Measurements from ENCODE around the gene KCNMA1.

KCNMA1 gene

DNA sequence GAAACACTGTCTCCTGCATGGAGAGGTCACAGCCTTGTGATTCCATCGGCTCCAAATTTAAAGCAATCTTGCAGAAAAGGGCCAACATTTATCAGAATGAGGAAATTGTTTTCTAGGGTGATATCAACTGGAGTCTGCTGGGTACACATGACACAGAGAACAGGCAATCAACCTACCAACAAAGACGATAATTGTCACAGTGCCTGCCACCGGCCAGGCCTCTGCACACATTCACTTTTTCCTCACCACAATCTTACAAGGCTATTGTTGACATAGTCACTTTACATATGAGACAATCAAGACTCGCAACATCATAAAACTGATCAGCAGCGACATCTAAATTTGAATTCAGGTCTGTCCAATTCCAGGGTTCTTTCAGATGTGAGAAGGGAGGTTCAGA lies 189.4 kb downstream of the KCNMA1 start:
- DNase-seq (ENCODE audit: low read depth), result no peak

DNA sequence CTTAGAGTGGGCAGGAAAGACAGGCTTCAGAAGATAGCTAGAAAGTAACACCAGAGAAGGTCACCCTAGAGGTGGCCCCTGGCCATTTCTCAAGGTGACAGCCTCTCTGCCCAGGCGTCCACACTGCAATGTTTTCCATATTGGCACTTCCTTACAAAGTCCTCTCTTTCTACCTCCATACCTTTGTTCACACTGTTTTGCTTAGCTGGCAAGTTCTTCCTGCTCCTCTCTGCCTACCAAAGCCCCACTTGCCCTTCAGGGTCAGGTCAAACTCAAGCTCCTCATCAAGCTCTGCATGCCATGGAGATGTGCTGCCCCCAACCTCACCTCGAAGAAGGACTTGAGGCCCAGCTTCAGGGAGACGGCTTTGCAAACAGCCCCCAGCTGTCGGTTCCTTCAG lies 190.9 kb downstream of the KCNMA1 start:
- no peak for DNase-seq (ENCODE audit: low read depth)

DNA sequence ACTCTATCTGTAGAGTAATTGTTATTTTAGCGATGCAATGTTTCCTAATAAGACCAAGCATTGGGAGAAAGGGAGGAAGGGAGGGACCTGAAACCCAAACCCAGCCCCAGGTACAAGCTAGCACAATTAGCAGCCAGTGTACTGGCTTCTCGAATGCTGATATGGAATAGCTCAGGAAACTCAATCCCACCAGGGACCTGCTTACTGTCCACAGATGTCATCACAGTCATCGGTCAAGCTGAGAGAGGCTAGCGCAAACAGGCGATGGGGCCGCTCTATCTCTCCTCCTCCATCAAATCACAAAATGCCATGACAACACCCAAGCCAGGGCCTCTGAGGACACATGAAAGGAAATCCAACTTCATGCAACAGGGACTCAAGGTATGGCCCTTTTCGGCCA lies 192.1 kb downstream of the KCNMA1 start:
- DNase-seq (ENCODE audit: low read depth), result no peak

DNA sequence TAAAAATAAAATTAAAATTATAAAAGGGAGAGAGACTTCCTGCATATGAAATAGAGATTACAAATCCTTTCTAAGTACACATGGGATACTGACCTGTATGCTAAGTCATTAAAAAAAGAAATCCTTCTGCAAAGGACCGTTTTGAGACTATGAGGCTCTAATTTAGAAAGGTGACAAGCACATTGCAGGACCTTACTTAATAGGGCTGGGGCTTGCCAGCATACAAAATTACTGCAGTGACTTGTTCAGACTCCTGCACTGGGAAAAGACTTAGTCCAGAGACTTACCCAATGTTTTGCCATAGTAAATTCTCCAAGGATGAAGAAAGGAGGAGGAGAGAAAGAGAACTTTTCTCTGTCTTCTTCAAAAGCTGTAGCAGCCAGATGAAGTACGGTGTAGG lies 193.6 kb downstream of the KCNMA1 start:
- DNase-seq (ENCODE audit: low read depth), result no peak

DNA sequence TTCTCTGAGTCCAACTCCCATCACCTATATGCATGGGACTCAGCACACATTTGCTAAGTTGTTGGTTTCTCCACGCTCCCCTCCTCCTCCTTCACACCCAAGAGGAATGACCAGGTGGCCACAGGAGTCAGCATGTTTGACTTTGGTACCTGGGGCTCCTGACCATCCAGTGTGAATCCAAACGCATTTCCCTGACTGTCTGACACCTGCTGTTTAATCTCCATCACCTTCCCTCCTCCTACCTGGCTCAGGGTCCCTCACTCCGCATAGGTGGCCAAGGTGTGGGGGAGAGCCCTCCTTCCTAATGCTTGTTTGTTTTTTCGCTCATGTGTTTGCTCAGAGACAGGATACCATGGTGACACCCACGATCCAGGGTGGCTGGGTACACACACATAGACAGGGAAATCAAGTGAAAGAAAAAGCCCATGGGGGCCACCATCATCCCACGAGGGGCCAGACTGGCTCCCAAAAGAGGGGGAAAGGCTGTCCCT lies 194.9 kb downstream of the KCNMA1 start:
- DNase-seq (ENCODE audit: low read depth), result no peak

DNA sequence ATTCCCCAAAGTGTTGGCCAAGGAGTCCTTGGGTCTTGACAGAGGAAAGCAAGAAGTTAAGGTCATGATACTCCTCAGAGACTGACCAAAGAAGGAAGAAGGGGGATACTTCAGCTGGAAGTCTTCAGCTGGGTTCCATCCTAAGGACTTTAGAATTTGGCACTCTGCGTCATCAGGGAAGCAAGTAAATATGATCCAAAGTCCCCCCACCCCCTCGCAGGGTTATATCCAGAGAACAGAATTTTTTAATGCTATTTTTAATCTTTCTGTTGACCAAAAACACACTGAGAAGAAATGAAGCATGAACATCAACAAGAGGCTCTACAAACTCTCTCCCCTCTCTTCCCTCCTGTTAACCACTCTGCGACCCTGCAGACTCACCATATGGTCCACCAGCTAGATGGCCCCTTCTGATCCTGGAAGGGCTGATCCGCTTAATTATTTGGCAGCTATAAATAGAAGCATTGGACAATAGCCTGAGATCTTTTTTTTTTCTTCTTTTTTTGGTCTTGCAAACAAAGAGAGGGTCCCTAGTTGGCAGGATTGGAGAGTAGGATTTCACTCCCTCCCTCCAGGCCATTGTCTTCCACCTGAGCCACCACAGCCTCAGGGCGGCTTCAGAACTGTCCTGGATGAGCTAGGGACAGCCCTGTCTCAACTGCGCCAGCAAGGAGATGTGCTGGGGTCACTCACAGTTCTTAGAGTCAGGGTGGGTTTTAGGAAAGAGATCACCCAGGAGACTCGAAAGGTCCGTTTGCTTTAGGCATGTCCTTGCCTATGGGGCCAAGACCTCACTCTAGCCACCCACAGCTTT lies 196.0 kb downstream of the KCNMA1 start:
- DNase-seq (ENCODE audit: low read depth), result no peak

DNA sequence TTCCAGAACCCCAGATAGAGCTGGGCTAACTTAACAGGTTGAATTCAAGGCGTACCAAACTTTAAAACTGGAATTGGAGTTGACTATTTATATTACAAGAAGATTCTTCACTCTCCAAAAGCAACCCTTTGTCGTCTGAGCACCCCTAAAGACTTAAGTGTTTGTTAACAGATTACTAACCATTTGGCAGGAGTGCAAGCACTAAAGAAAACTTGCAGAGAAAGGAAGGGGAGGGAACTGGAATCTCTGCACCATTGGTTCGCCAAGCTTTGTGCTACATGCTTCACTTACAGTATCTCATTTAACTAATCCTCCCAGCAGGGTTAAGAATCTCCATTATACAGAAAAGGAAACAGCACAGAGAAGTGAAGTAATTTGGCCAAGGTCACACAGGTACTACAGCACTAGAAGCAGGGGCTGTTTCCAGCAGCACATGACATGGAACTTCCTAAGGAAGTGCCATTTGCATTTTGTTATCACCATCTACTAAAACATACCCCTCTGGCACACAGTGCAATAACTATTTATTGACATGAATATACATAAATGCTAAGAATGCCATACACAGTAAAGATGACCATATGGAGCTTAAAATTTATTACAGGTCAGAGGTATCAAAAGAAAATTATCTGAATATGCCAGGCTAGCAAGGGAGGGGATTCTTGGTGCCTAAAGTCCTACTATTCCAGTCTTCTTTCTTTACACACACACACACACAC lies 201.2 kb downstream of the KCNMA1 start:
- no peak for DNase-seq (ENCODE audit: low read depth)

DNA sequence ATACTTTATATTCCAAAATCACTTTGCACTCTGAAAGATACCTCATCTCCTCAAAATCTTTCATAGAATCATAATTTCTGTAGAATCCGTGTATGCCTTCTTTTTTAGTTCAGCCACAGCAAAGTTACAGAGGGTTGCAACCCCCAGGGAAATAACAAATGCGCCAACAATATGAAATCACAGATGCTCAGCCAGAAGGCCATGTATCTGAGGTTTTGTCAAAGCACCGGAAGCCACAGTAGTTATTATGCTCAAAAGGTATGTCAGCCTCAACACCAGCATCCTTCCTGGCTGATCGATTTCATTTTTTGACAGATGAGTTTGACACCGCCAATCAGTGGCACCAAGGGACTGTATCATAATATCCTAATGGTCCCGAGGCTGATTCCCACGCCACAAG lies 204.1 kb downstream of the KCNMA1 start:
- no peak for DNase-seq (ENCODE audit: low read depth)

DNA sequence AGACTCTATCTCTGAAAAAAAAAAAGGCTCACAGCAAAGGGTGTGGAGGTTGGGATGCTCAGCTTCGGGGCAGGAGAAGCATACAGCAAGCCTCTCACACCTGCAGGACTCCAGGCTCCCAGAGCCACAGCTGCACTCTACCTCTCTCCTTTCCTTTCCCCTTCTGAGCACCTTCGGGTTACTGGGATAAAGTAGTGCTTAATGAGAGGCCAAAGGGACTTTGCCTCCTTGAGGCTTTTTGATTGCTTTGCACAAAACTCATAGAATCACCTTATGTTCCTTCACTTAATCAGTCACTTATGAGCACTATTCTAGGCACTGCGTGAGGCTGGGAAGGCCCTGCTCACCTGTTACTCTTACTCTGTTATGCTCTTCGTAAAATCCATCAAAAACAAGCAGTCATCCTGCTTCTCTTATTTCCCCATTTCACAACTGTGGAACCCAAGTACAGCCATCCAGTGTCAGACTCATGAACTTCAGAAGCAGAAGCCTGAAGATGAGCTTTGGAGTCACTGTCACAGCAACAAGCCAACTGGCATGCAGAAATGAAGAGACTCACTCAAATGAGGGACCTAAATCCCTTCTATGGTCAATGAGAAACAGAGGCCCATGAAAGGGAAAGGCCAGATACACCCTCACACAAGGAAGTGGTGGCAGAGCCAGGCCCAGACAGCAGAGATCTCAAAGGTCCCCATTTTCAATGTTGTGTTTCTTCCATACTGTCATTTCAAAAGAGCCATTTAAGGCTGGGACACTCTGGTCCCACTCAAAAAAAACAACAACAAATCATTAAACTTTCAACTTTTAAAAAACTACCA lies 205.4 kb downstream of the KCNMA1 start:
- no peak for DNase-seq (ENCODE audit: low read depth)

DNA sequence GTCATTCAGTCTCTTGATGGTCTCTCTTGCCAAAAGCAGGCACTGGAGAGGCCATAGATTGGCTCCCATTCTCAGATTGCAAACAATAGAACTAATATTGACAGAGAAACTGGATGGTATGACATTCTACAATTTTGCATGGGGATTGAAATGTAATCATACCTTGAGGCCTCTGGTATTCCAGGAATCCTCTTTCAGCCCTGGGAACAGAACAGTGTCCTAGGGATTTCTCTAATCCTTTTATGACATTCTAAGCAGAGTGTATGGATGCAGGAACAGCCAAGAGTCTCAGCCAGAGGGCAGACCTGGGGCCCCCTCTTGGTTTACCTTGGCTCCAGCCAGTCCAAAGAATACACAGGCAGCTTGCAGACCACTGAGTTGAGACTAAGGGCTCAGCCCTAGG lies 206.4 kb downstream of the KCNMA1 start:
- DNase-seq (ENCODE audit: low read depth), result no peak

DNA sequence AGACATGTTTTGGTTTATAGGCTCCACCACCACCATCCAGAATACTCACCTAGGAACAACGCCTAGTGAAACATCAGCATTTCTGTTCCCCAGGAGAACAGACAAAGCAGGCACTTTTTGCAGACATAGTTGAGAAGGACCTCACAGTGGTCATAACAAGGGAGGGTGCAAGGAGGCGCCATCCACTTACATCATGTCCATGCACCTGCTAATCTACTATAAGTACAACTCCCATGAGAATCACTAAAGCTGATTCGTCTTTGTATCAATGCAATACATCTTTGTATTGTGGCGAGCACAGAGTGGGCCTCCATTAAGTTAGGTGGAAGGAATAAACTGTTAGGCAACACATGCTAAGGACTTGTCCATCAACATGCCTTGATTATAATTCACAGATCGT lies 207.1 kb downstream of the KCNMA1 start:
- no peak for DNase-seq (ENCODE audit: low read depth)

DNA sequence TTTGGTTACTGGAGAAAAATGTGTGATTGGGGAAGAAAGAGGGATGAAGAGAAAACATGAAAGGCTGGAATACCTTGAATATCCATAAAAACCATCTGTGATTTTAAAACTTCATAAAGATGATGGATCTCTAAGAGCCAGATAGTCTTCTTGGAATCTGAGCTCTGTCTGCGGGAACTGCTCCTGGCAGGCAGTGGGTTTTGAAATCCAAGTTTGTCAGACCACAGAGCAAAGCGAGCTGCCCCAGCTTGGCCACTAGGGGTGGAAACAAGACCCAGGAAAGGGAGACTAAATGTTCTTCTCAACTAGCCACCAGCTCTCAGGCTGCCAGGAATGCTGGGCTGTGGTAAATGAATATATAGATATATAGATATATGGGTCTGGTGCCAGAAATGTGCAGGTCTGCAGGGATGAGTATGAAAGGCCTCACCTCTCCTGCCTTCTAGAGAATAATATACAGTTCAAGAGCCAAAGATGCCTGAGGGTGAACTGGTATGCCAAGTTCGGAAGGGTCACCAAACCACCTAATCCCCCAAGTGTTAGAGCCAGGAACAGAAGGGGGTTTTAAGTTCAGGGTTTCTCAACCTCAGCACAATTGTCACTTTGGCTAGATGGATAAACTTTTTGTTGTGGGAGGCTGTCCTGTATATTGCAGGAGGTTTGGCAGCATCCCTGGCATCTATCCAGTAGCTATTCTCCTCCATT lies 208.8 kb downstream of the KCNMA1 start:
- peak; percentile 70 for DNase-seq (ENCODE audit: low read depth)

DNA sequence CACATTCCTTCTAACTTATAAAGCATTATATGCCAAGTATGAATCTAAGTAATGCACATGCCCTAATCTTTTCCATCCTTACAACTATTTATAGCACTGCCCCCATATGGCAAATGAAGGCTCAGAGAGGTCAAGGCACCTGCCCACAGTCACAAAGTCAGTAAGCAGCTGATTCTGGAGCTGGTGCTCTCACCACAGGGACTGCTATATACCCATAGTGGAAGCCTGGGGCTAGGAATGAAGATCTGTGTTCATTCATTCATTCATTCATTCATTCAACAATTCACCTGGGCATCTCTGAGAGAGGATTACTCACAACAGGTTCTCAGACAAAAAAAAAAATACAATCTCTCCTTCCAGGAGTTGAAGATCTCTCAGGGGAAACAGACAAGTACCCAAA lies 213.4 kb downstream of the KCNMA1 start:
- no peak for DNase-seq (ENCODE audit: low read depth)

DNA sequence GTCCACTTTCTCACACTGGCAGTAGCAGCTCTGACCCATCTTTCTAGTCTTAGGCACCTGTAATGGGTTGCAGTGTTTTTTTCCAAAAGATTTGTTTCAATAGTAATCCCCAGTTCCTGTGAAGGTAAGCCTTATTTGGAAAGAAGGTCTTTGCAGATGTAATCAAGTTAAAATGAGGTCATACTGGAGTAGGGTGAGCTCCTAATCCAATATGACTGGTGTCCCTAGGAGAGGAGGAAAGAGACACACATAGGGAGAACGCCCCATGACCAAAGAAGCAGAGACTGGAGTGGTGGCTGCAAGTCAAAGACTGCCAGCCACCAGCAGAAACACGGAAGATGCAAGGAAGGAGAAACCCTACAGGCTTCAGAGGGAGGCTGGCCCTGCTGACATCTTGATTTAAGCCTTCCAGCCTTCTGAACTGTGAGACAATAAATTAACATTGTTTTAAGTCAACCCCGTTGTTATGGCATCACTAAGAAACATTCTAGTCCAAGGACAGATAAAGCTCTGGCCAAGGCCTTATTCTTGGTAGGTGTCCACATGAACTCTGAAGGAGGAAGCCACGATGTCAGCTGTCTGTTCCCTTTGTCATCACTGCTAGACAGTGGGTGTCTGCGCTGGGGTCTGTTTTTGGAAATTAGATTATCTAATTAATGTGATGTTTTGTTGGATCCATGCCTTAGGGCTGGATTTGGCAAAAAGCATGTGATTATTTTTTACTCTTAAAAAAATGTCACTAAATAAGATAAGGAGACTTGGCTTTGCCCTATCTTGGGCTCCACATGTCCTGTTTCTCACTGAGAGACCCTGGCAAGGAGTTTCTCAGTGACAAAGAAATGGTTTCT lies 214.9 kb downstream of the KCNMA1 start:
- DNase-seq (ENCODE audit: low read depth), result no peak

DNA sequence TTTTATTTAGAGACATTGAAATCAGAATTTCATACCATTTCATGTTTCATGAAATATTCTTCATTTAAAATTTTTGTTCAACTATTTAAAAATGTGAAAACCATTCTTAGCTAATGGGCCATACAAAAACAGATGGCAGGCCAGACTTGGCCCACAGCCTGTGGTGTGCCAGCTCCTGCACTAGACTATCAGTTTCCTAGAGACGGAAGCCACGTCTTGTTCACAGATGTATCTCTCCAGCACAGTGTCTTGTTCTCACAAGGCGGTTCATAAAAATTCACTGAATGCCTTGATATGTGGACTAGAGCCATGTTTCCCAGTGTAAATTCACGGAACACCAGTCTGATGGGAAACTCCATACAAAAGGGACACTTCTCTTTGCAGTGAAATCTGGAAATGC lies 216.0 kb downstream of the KCNMA1 start:
- DNase-seq (ENCODE audit: low read depth), result no peak

DNA sequence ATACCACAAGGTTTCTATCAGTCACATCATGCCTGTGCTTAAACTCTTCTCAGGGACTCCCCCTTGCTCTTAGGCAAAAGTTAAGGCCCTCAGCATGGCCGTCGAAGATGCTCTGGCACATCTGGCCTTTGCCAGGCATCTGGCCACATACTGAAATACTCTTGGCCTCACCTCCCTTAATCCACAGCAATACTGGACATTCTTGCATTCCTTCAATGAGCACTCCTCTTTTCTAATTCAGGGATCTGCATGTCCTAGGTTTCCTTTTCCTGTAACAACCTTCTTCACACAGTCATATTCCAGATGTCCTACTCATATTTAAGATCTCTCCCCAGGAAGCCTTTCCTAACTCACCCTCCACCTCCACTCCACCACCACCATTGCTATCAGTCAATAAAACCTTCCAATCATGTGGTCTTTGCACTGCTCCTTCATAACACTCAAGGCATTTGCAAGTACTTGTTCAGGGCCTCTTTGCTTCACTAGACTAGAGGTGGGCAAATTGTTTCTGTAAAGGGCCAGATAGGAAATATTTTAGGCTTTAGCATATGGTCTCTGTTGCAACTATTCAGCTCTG lies 216.6 kb downstream of the KCNMA1 start:
- DNase-seq (ENCODE audit: low read depth), result no peak

DNA sequence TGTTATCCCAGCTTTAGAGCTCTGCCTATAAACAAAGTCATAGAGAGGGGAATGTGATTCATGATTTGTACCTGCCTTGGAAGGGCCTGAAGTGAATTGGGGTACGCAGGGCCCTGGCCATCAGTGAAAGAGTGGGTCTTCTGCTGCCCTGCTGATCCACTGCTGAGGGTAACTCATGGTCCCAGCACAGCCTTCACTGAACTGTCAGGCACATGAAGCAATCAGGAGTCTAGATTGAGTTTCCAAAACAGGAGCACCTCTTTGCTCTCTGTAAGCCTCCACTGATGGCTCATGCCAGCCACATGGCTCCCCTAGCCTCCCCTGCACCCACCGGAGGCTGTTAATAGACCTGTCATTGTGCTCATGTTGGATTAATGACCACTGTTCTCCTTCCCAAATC lies 217.6 kb downstream of the KCNMA1 start:
- no peak for DNase-seq (ENCODE audit: low read depth)

DNA sequence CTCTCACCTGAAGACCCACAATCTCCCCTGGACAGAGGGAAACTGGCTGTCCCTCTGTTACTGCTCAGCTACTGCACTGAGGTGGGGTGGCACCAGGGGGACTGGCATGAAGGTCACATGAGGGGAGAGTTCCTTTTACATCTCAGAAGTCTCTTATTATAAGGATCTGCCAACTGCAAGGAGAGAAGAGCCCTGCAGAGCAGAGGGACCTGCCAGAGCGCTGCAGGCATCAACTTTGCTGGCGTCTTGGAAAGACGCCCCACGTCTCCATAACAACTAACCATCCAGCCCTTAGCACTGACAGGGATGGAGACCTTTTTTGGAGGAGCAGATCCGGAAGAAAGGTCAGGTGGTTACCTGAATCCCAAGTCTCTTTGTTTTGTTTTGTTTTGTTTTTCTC lies 218.6 kb downstream of the KCNMA1 start:
- no peak for DNase-seq (ENCODE audit: low read depth)

DNA sequence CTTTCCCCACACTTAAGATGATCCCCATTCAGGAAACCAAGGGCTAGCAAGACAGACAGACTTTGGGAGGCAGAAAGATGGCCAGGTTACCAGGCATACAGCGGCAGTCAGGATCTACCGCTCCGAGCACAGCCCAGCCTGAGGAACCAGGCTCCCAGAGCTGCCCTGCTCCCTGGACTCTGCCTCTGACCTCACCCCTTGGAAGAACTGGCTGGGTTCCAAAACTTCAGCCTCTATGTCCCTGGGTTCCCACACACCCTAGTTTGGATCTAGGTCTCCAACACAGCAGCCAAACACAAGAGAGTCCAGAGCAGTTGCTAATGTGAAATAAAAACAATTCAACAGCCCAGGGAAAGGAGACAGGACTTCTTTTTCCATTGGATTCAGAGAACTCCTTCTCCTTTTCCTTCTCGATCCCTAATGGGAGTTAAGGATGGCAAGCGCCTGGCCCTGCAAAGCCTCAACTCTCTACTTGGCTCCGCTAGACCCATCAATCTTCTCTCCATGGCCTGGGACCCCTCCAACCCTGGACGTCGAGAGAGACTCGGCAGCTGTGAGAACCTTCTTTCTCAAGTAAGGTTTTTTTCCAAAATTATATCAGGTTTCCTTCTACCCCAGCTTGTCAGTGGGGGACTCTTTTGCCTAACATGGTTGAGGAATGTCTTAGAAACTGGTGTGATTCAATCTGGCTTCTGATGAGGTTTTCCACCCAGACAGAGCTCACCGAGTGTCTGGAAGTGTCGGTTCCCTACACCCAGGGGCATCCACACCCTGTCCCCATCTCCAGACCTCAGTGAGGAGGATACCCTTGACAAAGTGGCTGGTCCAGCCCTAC lies 219.6 kb downstream of the KCNMA1 start:
- no peak for DNase-seq (ENCODE audit: low read depth)

DNA sequence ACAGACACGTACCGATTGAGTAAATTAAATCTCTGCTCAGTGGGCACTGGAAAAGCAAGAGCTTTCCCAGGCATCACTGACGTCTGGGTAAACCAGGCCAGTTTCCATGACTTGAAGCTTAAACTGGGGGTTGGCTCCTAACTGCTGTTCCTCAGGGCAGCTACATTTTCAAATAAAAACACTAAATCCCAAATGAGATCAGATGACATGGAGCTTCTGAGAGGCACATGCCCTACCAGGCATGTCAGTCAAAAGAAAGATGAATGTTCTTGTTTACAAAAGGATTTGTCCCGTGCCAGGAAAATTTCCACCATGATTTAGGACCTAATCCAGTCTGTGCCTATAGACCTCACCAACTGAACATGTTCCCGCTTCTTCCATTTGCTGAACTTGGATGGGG lies 220.2 kb downstream of the KCNMA1 start:
- no peak for DNase-seq (ENCODE audit: low read depth)
